ENCODE measurements around the gene TCEANC.

DNA sequence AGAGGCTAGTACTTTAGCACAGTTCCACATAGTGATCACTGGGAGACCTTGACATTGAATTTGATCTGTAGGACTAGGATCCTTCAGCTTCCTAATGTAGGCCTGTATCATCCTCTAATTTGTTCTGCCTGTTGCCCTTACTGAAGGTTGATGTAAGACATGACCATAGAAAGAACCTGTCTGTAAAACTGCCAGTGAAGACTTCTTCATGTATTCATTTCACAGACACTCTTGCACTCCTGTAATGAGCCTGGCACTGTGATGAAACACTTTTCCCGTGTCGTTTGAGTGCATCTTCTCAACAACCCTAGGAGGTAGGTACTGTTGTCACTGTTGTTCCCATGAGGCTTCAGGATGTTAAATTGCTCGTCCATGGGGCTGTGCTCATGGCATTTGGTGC, 50.6 kb downstream of the TCEANC start:
- TF ChIP-seq, protein P1, sequence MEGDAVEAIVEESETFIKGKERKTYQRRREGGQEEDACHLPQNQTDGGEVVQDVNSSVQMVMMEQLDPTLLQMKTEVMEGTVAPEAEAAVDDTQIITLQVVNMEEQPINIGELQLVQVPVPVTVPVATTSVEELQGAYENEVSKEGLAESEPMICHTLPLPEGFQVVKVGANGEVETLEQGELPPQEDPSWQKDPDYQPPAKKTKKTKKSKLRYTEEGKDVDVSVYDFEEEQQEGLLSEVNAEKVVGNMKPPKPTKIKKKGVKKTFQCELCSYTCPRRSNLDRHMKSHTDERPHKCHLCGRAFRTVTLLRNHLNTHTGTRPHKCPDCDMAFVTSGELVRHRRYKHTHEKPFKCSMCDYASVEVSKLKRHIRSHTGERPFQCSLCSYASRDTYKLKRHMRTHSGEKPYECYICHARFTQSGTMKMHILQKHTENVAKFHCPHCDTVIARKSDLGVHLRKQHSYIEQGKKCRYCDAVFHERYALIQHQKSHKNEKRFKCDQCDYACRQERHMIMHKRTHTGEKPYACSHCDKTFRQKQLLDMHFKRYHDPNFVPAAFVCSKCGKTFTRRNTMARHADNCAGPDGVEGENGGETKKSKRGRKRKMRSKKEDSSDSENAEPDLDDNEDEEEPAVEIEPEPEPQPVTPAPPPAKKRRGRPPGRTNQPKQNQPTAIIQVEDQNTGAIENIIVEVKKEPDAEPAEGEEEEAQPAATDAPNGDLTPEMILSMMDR (IDR thresholded peaks at IDR 0.05; ENCODE audit: borderline replicate concordance, extremely low read depth, low read length, poor library complexity, severe bottlenecking): no peak
- TF ChIP-seq EZH2 (IDR thresholded peaks at IDR 0.05; ENCODE audit: borderline replicate concordance, low read depth, low read length, severe bottlenecking): no peak
